B cell (primary cell): ENCODE measurements around the gene AHRR. TPM values are rescaled to one million over a fixed set of nuclear protein-coding genes. Genes with fewer than 3 reads are reported as not detected.

Source experiments
- ATAC-seq: fragments of 200-7000 bp; cut with Tn5 transposase; one replicate; pipeline ENCODE4 v1.10.0; 2021; ENCODE audit warnings: low read depth, mild to moderate bottlenecking, moderate number of reproducible peaks, moderate library complexity
- CTCF ChIA-PET: fragments of 350-600 bp; sonication (Branson Sonifier 250); formaldehyde crosslinking; loops from one replicate; lab custom pipeline; 2021; ENCODE audit warnings: antibody characterized with exemption, inconsistent platforms; lab: Charles Lee
- POLR2A ChIA-PET: fragments of 350-600 bp; sonication (Branson Sonifier 250); formaldehyde crosslinking; loops from one replicate; lab custom pipeline; 2021; ENCODE audit warnings: antibody characterized with exemption; lab: Charles Lee
- DNase-seq: peaks from one replicate; pipeline ENCODE4 v3.0.0; 2013
- H2AFZ ChIP-seq: 2 replicates; pipeline ENCODE4 v1.6.1; 2012; ENCODE audit warnings: mild to moderate bottlenecking, low read depth, low read length; ENCODE audit not compliant: insufficient read depth, poor library complexity, severe bottlenecking
- H3K27ac ChIP-seq, 2 donors: 1 replicate in 1 of 2; 2 replicates in 1 of 2; pipeline ENCODE4 v1.5.1; 2012 to 2013; ENCODE audit warnings: low read length in 2 of 2, mild to moderate bottlenecking in 2 of 2, moderate library complexity in 1 of 2
- H3K27me3 ChIP-seq, 4 experiments: fragments of 200-600 bp in 1 of 4; sonication (generic) in 1 of 4; replicated peaks in 1 of 4; 1 replicate in 2 of 4; 2 replicates in 2 of 4; pipeline versions ENCODE4 v1.6.1 to v1.7.0; 2013 to 2016; ENCODE audit warnings: low read length in 3 of 4, mild to moderate bottlenecking in 2 of 4, mixed read lengths in 1 of 4, moderate library complexity in 1 of 4; ENCODE audit not compliant: insufficient read depth in 4 of 4, control insufficient read depth in 3 of 4; ENCODE audit errors: control extremely low read depth in 1 of 4
- H3K36me3 ChIP-seq, 2 experiments: replicated peaks in 1 of 2; 1 replicate in 1 of 2; 2 replicates in 1 of 2; pipeline versions ENCODE4 v1.6.1 to v1.7.1; 2013; ENCODE audit warnings: low read length in 1 of 2; ENCODE audit not compliant: insufficient read depth in 2 of 2, control insufficient read depth in 1 of 2; ENCODE audit errors: control extremely low read depth in 1 of 2, extremely low read depth in 1 of 2
- H3K4me1 ChIP-seq, 2 donors: fragments of 200-600 bp in 1 of 2; sonication (generic) in 1 of 2; 1 replicate in 1 of 2; 2 replicates in 1 of 2; pipeline versions ENCODE4 v1.5.1 to v1.6.1; 2013 to 2017; ENCODE audit warnings: low read length in 2 of 2; ENCODE audit not compliant: control insufficient read depth in 2 of 2, insufficient read depth in 2 of 2
- H3K4me2 ChIP-seq: replicated peaks from 2 replicates; pipeline ENCODE3; 2012; ENCODE audit warnings: mild to moderate bottlenecking, low read depth, low read length; ENCODE audit not compliant: poor library complexity, severe bottlenecking
- H3K4me3 ChIP-seq, 5 experiments: fragments of 200-600 bp in 1 of 5; sonication (generic) in 1 of 5; 1 replicate in 3 of 5; 2 replicates in 2 of 5; pipeline versions ENCODE4 v1.5.1 to v1.7.0; 2011 to 2016; ENCODE audit warnings: low read length in 4 of 5, mild to moderate bottlenecking in 4 of 5, low read depth in 2 of 5, control low read depth in 1 of 5, moderate library complexity in 1 of 5; ENCODE audit not compliant: insufficient read depth in 1 of 5; ENCODE audit errors: control extremely low read depth in 1 of 5, extremely low read depth in 1 of 5
- H3K79me2 ChIP-seq: fragments of 200-600 bp; sonication (generic); one replicate; pipeline ENCODE4 v1.6.0; 2016; ENCODE audit warnings: low read length; ENCODE audit not compliant: control insufficient read depth, insufficient read depth
- H3K9ac ChIP-seq: fragments of 200-600 bp; sonication (generic); 2 replicates; pipeline ENCODE4 v1.6.1; 2017; ENCODE audit warnings: mild to moderate bottlenecking, low read length, moderate library complexity
- H3K9me3 ChIP-seq, 3 donors: one replicate each; pipeline versions ENCODE4 v1.6.1 to v1.7.1; 2013; ENCODE audit warnings: low read length in 2 of 3; ENCODE audit not compliant: control insufficient read depth in 2 of 3, insufficient read depth in 1 of 3; ENCODE audit errors: control extremely low read depth in 1 of 3
- H4K20me1 ChIP-seq: 2 replicates; pipeline ENCODE4 v1.6.0; 2012; ENCODE audit warnings: mild to moderate bottlenecking, low read length; ENCODE audit not compliant: insufficient read depth, control insufficient read depth, poor library complexity, severe bottlenecking
- H3K27ac Mint-ChIP-seq: one replicate; pipeline ENCODE4 v1.8.0; 2021; ENCODE audit warnings: mixed read lengths
- H3K27me3 Mint-ChIP-seq: one replicate; pipeline ENCODE4 v1.8.0; 2021; ENCODE audit warnings: mixed read lengths
- H3K4me1 Mint-ChIP-seq: one replicate; pipeline ENCODE4 v1.8.0; 2021; ENCODE audit warnings: mixed read lengths
- H3K4me3 Mint-ChIP-seq: one replicate; pipeline ENCODE4 v1.8.0; 2021; ENCODE audit warnings: mixed read lengths
- H3K9me3 Mint-ChIP-seq: one replicate; pipeline ENCODE4 v1.8.0; 2022; ENCODE audit warnings: mixed read lengths; ENCODE audit not compliant: insufficient read depth
- CTCF ChIP-seq: fragments of 200-600 bp; IDR thresholded peaks from one replicate; pipeline ENCODE4 v1.8.0; 2022; ENCODE audit warnings: antibody characterized with exemption, mild to moderate bottlenecking
- EZH2 ChIP-seq: IDR thresholded peaks from 2 replicates; pipeline ENCODE4 v1.6.1; 2012; ENCODE audit warnings: borderline replicate concordance, low read depth, mild to moderate bottlenecking, moderate library complexity, low read length; ENCODE audit not compliant: insufficient read depth, poor library complexity, severe bottlenecking
- WGBS: methylation state at CpG from one replicate; pipeline ENCODE4 v1.1.5; 2013; ENCODE audit warnings: missing lambda C conversion rate; ENCODE audit not compliant: insufficient coverage; 5-methylcytosine and 5-hydroxymethylcytosine counted together
- intact Hi-C: fragments of 100-400 bp; cut with micrococcal nuclease; formaldehyde crosslinking; loops from one replicate; pipeline ENCODE4 v1.10.0; 2022
- polyA plus RNA-seq: library from polyadenylated mRNA; depleted of rRNA; stranded (reverse); fragments of >200 nt; gene quantifications from 2 replicates; pipeline ENCODE4 v1.2.3, GENCODE V29; 2012
- total RNA-seq, 2 donors: library from RNA; stranded (reverse); fragments of 120-200 nt in 1 of 2; gene quantifications; 1 replicate in 1 of 2; 2 replicates in 1 of 2; pipeline versions ENCODE4 v1.2.3 to v1.2.4, GENCODE V29; 2013 to 2022

Gene AHRR
- total and polyA plus RNA-seq, 2 donors (not counting 1 experiment from before 2014, with no cell fraction given) = 0.13 to 1.7 TPM

- no peaks in the 10 kb centered on the region for H3K79me2 ChIP-seq
- no peaks in the 10 kb centered on the region for H3K4me1 ChIP-seq
- POLR2A ChIA-PET = no interaction called here
- no peak overlapping the region for H3K4me2 ChIP-seq
- Mint-ChIP-seq H3K4me1 (no peaks in the 10 kb centered on the region), H3K27me3 (peaks cover 12% of the 10 kb centered on the region), H3K9me3 (no peaks in the 10 kb centered on the region), H3K27ac (no peak overlapping the region), H3K4me3 (no peak overlapping the region)
- H3K9ac ChIP-seq = no peak overlapping the region
- WGBS = 93% methylated on average over 21 of the region's 23 CpGs
- ATAC-seq (no peak), DNase-seq (no peak)
- no peak overlapping the region for H3K27ac ChIP-seq
- H3K36me3 ChIP-seq = no peaks in the 10 kb centered on the region
- H3K27me3 ChIP-seq = peaks cover 0 to 10% (median 0%) of the 10 kb centered on the region in 4 experiments
- H4K20me1 ChIP-seq = no peaks in the 10 kb centered on the region
- intact Hi-C loops = no loop called here
- CTCF ChIA-PET = interaction anchor here (2.0 kb wide), 1 partner anchor 13 kb away, joined by 7 read pairs; no protein-coding TSS in a partner anchor
- H3K4me3 ChIP-seq = no peak overlapping the region
- no peaks in the 10 kb centered on the region for H3K9me3 ChIP-seq
- TF ChIP-seq EZH2 (no peak), CTCF (no peak)
- no peak overlapping the region for H2AFZ ChIP-seq
These were observed 111.6 kb downstream of the AHRR start for GRCh38 chr5:432928-433791.

- no peak overlapping the region for H3K4me2 ChIP-seq
- intact Hi-C loops = no loop called here
- Mint-ChIP-seq H3K4me1 (no peaks in the 10 kb centered on the region), H3K4me3 (no peak overlapping the region), H3K27me3 (peaks cover 12% of the 10 kb centered on the region), H3K27ac (no peak overlapping the region), H3K9me3 (no peaks in the 10 kb centered on the region)
- H4K20me1 ChIP-seq = no peaks in the 10 kb centered on the region
- no peak overlapping the region for H3K4me3 ChIP-seq
- no peak overlapping the region for H3K9ac ChIP-seq
- CTCF ChIA-PET = interaction anchor here (1.2 kb wide), 1 partner anchor 117 kb away, joined by 4 read pairs; no protein-coding TSS in a partner anchor
- H2AFZ ChIP-seq = no peak overlapping the region
- no peaks in the 10 kb centered on the region for H3K36me3 ChIP-seq
- POLR2A ChIA-PET = no interaction called here
- H3K79me2 ChIP-seq = no peaks in the 10 kb centered on the region
- no peaks in the 10 kb centered on the region for H3K9me3 ChIP-seq
- DNase-seq (no peak), ATAC-seq (no peak)
- TF ChIP-seq CTCF = no peak
- TF ChIP-seq EZH2 = no peak
- H3K4me1 ChIP-seq = no peaks in the 10 kb centered on the region
- peaks cover 0 to 10% (median 0%) of the 10 kb centered on the region in 4 experiments for H3K27me3 ChIP-seq
- WGBS = 92% methylated on average over 16 of the region's 16 CpGs
- H3K27ac ChIP-seq = no peak overlapping the region
These were observed 112.3 kb downstream of the AHRR start for GRCh38 chr5:433836-434235.
